Measurements from ENCODE around the gene MAX.

The MAX gene

GRCh38 chr14:65107200-65107599 is 4.9 kb upstream of the MAX start:
- no peak for TF ChIP-seq MAX (IDR thresholded peaks at IDR 0.05; ENCODE audit: low read depth, low read length)
- no peak for TF ChIP-seq POLR2A (IDR thresholded peaks at IDR 0.05; ENCODE audit: extremely low read depth, insufficient read length)
- no peak for TF ChIP-seq MYC (IDR thresholded peaks at IDR 0.05; ENCODE audit: low read depth, low read length)
- TF ChIP-seq CTCF (IDR thresholded peaks at IDR 0.05; ENCODE audit: low read depth, low read length), result no peak
- DNase-seq (ENCODE audit: low read depth), result no peak
- no peak overlapping the region for H3K4me3 ChIP-seq (ENCODE audit: low read depth, low read length)

GRCh38 chr14:65106736-65107135 is 4.4 kb upstream of the MAX start:
- no peak overlapping the region for H3K4me3 ChIP-seq (ENCODE audit: low read depth, low read length)
- TF ChIP-seq CTCF (IDR thresholded peaks at IDR 0.05; ENCODE audit: low read depth, low read length), result no peak
- TF ChIP-seq MYC (IDR thresholded peaks at IDR 0.05; ENCODE audit: low read depth, low read length), result no peak
- no peak for TF ChIP-seq POLR2A (IDR thresholded peaks at IDR 0.05; ENCODE audit: extremely low read depth, insufficient read length)
- TF ChIP-seq MAX (IDR thresholded peaks at IDR 0.05; ENCODE audit: low read depth, low read length), result no peak
- DNase-seq (ENCODE audit: low read depth), result no peak

GRCh38 chr14:65106316-65106715 is 4.0 kb upstream of the MAX start:
- H3K4me3 ChIP-seq (ENCODE audit: low read depth, low read length), result no peak overlapping the region
- DNase-seq (ENCODE audit: low read depth), result no peak
- TF ChIP-seq MAX (IDR thresholded peaks at IDR 0.05; ENCODE audit: low read depth, low read length) (no peak), MYC (IDR thresholded peaks at IDR 0.05; ENCODE audit: low read depth, low read length) (no peak), POLR2A (IDR thresholded peaks at IDR 0.05; ENCODE audit: extremely low read depth, insufficient read length) (no peak), CTCF (IDR thresholded peaks at IDR 0.05; ENCODE audit: low read depth, low read length) (no peak)

GRCh38 chr14:65104791-65105190 is 2.5 kb upstream of the MAX start:
- TF ChIP-seq POLR2A (IDR thresholded peaks at IDR 0.05; ENCODE audit: extremely low read depth, insufficient read length) (no peak), MAX (IDR thresholded peaks at IDR 0.05; ENCODE audit: low read depth, low read length) (no peak), CTCF (IDR thresholded peaks at IDR 0.05; ENCODE audit: low read depth, low read length) (no peak), MYC (IDR thresholded peaks at IDR 0.05; ENCODE audit: low read depth, low read length) (no peak)
- no peak overlapping the region for H3K4me3 ChIP-seq (ENCODE audit: low read depth, low read length)
- no peak for DNase-seq (ENCODE audit: low read depth)

- peak; percentile 74 for TF ChIP-seq MYC (IDR thresholded peaks at IDR 0.05; ENCODE audit: low read depth, low read length)
- TF ChIP-seq CTCF (IDR thresholded peaks at IDR 0.05; ENCODE audit: low read depth, low read length), result peak; percentile 16
- peak; percentile 77 for TF ChIP-seq MAX (IDR thresholded peaks at IDR 0.05; ENCODE audit: low read depth, low read length)
- TF ChIP-seq POLR2A (IDR thresholded peaks at IDR 0.05; ENCODE audit: extremely low read depth, insufficient read length), result no peak
- peak overlapping the region; percentile 85 for H3K4me3 ChIP-seq (ENCODE audit: low read depth, low read length)
- peak; percentile 84 for DNase-seq (ENCODE audit: low read depth)
These were observed 938 bp upstream of the MAX start for GRCh38 chr14:65103150-65103760.

Data from NB4 (cell line).